Cardiac muscle cell (in vitro differentiated cells and primary cell): ENCODE measurements around the gene UPK1A. TPM values are rescaled to one million over a fixed set of nuclear protein-coding genes. Genes with fewer than 3 reads are reported as not detected.

ENCODE experiments used
- DNase-seq, 2 donors: peaks; one replicate each; pipeline versions ENCODE4 v3.0.0 to v3.0.0-alpha.2; 2010 to 2017; ENCODE audit warnings: low read depth in 1 of 2, low spot score in 1 of 2
- H3K27ac ChIP-seq: fragments of 200-600 bp; sonication (generic); 2 replicates; pipeline ENCODE4 v1.5.1; 2016
- H3K27me3 ChIP-seq: fragments of 200-600 bp; sonication (generic); 2 replicates; pipeline ENCODE4 v1.6.0; 2016; ENCODE audit warnings: control low read depth
- H3K36me3 ChIP-seq: fragments of 200-600 bp; sonication (generic); 2 replicates; pipeline ENCODE4 v1.5.1; 2016; ENCODE audit warnings: control low read depth
- H3K4me1 ChIP-seq: fragments of 200-600 bp; sonication (generic); 2 replicates; pipeline ENCODE4 v1.8.1; 2017; ENCODE audit warnings: low read depth, mild to moderate bottlenecking, mixed run types
- H3K4me3 ChIP-seq: fragments of 200-600 bp; sonication (generic); 2 replicates; pipeline ENCODE4 v1.5.1; 2016; ENCODE audit warnings: mild to moderate bottlenecking
- H3K9me3 ChIP-seq: fragments of 200-600 bp; sonication (generic); 2 replicates; pipeline ENCODE4 v1.5.1; 2017; ENCODE audit warnings: low read depth, mild to moderate bottlenecking, control low read depth
- polyA plus RNA-seq: library from polyadenylated mRNA; unstranded; fragments of >200 nt; fragmentation: Nextera tagmentation; extraction: Ambion mirVana; gene quantifications from 2 replicates; pipeline ENCODE4 v1.2.1, GENCODE V29; 2016
- total RNA-seq: library from RNA; depleted of rRNA; stranded (reverse); fragments of >200 nt; gene quantifications from 2 replicates; pipeline ENCODE4 v1.2.3, GENCODE V29; 2016
- TF ChIP-seq, protein P1 (sequence below): IDR thresholded peaks from 2 replicates; pipeline ENCODE4 v1.5.1; 2012; ENCODE audit warnings: low read depth, mild to moderate bottlenecking, low read length

The UPK1A gene
- total and polyA plus RNA-seq, 2 experiments from 2014 or later: 1.4 TPM; not detected in 1

DNA sequence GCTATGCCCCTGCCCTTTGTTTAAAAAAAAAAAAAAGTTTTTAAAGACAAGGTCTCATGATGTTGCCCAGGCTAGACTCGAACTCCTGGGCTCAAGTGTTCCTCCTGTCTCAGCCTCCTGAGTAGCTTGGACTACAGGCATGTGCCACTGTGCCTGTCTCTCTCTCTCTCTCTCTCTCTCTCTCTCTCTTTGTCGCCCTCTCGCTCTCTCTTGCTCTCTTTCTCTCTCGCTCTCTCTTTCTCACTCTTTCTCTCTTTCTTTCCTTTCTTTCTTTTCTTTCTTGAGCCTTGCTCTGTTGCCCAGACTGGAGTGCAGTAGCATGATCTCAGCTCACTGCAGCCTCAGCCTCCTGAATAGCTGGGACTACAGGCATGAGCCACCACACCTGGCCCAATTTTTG lies 10.7 kb upstream of the UPK1A start:
- no peak overlapping the region for H3K27ac ChIP-seq
- no peaks in the 10 kb centered on the region for H3K4me1 ChIP-seq
- no peaks in the 10 kb centered on the region for H3K27me3 ChIP-seq
- no peaks in the 10 kb centered on the region for H3K9me3 ChIP-seq
- peaks cover 50% of the 10 kb centered on the region for H3K36me3 ChIP-seq
- no peak for DNase-seq
- TF ChIP-seq, protein P1, sequence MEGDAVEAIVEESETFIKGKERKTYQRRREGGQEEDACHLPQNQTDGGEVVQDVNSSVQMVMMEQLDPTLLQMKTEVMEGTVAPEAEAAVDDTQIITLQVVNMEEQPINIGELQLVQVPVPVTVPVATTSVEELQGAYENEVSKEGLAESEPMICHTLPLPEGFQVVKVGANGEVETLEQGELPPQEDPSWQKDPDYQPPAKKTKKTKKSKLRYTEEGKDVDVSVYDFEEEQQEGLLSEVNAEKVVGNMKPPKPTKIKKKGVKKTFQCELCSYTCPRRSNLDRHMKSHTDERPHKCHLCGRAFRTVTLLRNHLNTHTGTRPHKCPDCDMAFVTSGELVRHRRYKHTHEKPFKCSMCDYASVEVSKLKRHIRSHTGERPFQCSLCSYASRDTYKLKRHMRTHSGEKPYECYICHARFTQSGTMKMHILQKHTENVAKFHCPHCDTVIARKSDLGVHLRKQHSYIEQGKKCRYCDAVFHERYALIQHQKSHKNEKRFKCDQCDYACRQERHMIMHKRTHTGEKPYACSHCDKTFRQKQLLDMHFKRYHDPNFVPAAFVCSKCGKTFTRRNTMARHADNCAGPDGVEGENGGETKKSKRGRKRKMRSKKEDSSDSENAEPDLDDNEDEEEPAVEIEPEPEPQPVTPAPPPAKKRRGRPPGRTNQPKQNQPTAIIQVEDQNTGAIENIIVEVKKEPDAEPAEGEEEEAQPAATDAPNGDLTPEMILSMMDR: no peak
- H3K4me3 ChIP-seq: no peak overlapping the region

DNA sequence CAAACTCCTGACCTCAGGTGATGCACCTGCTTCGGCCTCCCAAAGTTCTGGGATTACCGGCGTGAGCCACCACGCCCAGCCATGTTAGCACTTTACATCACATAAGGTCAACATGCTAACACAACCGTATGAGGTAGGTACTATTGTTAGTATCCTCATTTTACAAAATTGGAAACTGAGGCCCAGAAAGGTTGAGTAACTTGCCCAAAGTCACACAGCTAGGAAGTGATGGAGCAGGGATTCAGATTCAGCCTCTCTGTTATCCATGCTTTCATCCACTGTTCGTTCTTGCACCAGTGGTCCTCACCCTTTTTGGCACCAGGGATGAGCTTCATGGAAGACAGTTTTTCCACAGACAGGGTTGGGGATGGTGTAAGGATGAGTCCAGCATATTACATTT lies 9.6 kb upstream of the UPK1A start:
- no peak overlapping the region for H3K27ac ChIP-seq
- H3K4me1 ChIP-seq: no peaks in the 10 kb centered on the region
- peaks cover 50% of the 10 kb centered on the region for H3K36me3 ChIP-seq
- TF ChIP-seq, protein P1: no peak
- H3K9me3 ChIP-seq: no peaks in the 10 kb centered on the region
- DNase-seq: no peak
- H3K27me3 ChIP-seq: no peaks in the 10 kb centered on the region
- no peak overlapping the region for H3K4me3 ChIP-seq

DNA sequence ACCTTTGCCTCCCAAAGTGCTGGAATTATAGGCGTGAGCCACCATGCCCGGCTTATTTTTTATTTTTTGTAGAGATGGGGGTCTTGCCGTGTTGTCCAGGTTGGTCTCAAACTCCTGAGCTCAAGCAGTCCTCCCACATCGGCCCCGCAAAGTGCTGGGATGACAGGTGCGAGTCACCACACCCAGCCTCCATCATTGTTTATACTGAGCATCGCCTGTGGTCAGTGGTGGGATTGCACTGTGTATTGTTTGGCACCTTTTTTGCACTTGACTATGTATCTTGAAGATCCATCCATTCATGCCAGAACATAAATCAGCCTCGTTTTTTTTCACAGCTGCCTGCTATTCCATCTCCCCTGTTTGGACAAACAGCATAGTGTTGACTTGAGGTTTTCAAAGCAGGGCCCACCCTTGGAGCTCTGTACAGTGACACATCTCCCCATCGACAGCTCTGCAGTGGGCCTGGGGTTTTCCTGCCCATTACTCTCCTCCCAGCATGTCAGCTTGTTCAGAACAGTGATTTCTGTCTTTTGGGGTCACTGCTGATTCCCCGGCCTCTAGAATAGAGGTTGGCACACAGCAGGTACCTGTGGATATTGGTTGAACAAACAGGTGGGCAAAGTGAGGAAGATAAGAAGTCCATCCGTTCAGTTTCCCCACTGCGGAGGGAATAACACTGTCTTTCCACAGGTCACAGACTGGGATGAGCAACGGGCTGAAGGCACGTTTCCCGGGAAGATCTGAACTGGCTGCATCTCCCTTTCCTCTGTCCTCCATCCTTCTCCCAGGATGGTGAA lies 8.2 kb upstream of the UPK1A start:
- Histone ChIP-seq H3K36me3 (peaks cover 46% of the 10 kb centered on the region), H3K9me3 (no peaks in the 10 kb centered on the region), H3K4me1 (no peaks in the 10 kb centered on the region), H3K4me3 (no peak overlapping the region), H3K27me3 (no peaks in the 10 kb centered on the region), H3K27ac (no peak overlapping the region)
- TF ChIP-seq, protein P1: no peak
- DNase-seq: no peak

DNA sequence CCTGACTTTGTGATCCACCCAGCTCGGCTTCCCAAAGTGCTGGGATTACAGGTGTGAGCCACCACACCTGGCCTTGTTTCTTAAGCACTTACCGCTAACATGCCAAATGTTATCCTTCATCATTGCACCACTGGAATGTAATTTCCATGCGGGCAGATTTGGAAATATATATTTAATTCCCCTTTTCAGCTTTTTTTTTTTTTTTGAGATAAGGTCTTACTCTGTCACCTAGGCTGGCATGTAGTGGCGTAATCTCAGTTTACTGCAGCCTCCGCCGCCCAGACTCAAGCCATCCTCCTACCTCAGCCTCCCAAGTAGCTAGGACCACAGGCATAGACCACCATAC lies 4.3 kb upstream of the UPK1A start:
- H3K9me3 ChIP-seq: no peaks in the 10 kb centered on the region
- H3K4me3 ChIP-seq: no peak overlapping the region
- DNase-seq: no peak
- H3K27ac ChIP-seq: no peak overlapping the region
- TF ChIP-seq, protein P1: no peak
- H3K36me3 ChIP-seq: peaks cover 17% of the 10 kb centered on the region
- H3K4me1 ChIP-seq: no peaks in the 10 kb centered on the region
- no peaks in the 10 kb centered on the region for H3K27me3 ChIP-seq

DNA sequence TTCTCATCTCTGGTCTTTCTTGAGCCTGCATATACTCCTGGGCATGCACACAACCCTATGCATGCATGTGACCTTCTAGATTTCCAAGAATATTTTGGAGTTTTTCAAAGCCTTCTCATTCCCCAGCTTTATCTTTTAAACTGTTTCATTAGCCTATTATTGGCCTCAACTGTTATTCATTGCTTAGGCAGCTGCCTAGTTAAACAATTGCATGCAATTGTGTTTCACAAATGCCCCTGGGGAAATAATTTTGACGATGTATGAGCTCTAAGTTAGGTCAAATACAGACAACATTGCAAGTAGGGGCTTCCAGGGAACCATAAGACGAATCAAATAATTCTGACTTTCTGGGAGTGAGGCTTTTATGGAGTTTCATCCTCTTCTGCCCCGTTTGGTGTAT lies 2.3 kb upstream of the UPK1A start:
- DNase-seq: no peak
- H3K27me3 ChIP-seq: no peaks in the 10 kb centered on the region
- H3K4me3 ChIP-seq: no peak overlapping the region
- H3K36me3 ChIP-seq: peaks cover 3% of the 10 kb centered on the region
- H3K4me1 ChIP-seq: no peaks in the 10 kb centered on the region
- H3K9me3 ChIP-seq: no peaks in the 10 kb centered on the region
- H3K27ac ChIP-seq: no peak overlapping the region
- TF ChIP-seq, protein P1: no peak
